K562 (cell line): ENCODE measurements around the gene NET1.

ENCODE experiments used
- CTCF ChIP-seq, 3 experiments: IDR thresholded peaks in 2 of 3; conservative IDR thresholded peaks in 1 of 3; 2 replicates each; pipeline ENCODE4 v1.5.1; 2011 to 2012; ENCODE audit warnings: low read length in 3 of 3, mild to moderate bottlenecking in 3 of 3, control low read depth in 2 of 3, improper control_type of control experiment in 1 of 3, inconsistent platforms in 1 of 3, low read depth in 1 of 3, mixed read lengths in 1 of 3, moderate library complexity in 1 of 3; ENCODE audit not compliant: insufficient read depth in 2 of 3
- KDM1A ChIP-seq, 2 experiments: fragments of 450-650 bp; IDR thresholded peaks; 2 replicates each; pipeline ENCODE4 v1.6.1; 2016; ENCODE audit warnings: mild to moderate bottlenecking in 2 of 2
- MYC ChIP-seq, 2 experiments: fragments of 250-450 bp in 1 of 2; sonication (Bioruptor Pico) in 1 of 2; IDR thresholded peaks; 2 replicates each; pipeline versions ENCODE4 v1.5.1 to v1.6.1; 2012 to 2021; ENCODE audit warnings: low read depth in 2 of 2, borderline replicate concordance in 1 of 2, improper control_type of control experiment in 1 of 2, low read length in 1 of 2, mild to moderate bottlenecking in 1 of 2, moderate library complexity in 1 of 2
- MYNN ChIP-seq, 2 experiments: sonication (generic); formaldehyde crosslinking in 1 of 2; IDR thresholded peaks; 2 replicates each; pipeline versions ENCODE4 v1.5.0 to v1.6.1; 2016 to 2020; ENCODE audit warnings: antibody characterized with exemption in 1 of 2, missing genetic modification reagents in 1 of 2
- NRF1 ChIP-seq, 2 experiments: fragments of 450-650 bp; IDR thresholded peaks in 1 of 2; conservative IDR thresholded peaks in 1 of 2; 2 replicates each; pipeline ENCODE4 v1.6.1; 2014; ENCODE audit warnings: mild to moderate bottlenecking in 2 of 2
- RFX7 ChIP-seq: fragments of 250-450 bp; sonication (Bioruptor Pico); IDR thresholded peaks from 2 replicates; pipeline ENCODE4 v1.5.1; 2021; ENCODE audit warnings: mild to moderate bottlenecking
- SAFB ChIP-seq: fragments of 200-400 bp; formaldehyde crosslinking; IDR thresholded peaks from 2 replicates; pipeline ENCODE4 v1.6.1; 2017; ENCODE audit warnings: low read depth, low read length, borderline replicate concordance
- SRSF7 ChIP-seq: fragments of 200-400 bp; formaldehyde crosslinking; optimal IDR thresholded peaks from 2 replicates; pipeline ENCODE3; 2017; ENCODE audit warnings: mild to moderate bottlenecking, low read depth, low read length
- USF1 ChIP-seq: sonication (generic); formaldehyde crosslinking; IDR thresholded peaks from 2 replicates; pipeline ENCODE4 v1.9.0; 2022; ENCODE audit warnings: mild to moderate bottlenecking, missing genetic modification reagents
- TF ChIP-seq, protein P1 (sequence below): fragments of 450-650 bp; IDR thresholded peaks from 2 replicates; pipeline ENCODE4 v1.6.1; 2016; ENCODE audit warnings: mild to moderate bottlenecking
- TF ChIP-seq, protein P2 (sequence below): fragments of 450-650 bp; IDR thresholded peaks from 2 replicates; pipeline ENCODE4 v1.6.1; 2014; ENCODE audit warnings: low read depth, mild to moderate bottlenecking, moderate library complexity, borderline replicate concordance

- TF ChIP-seq NRF1 (conservative IDR thresholded peaks at IDR 0.05 in 1 of 2, IDR thresholded peaks at IDR 0.05 in 1 of 2) (no peak), MYNN (IDR thresholded peaks at IDR 0.05) (no peak), MYNN (CRISPR knock-in tag; IDR thresholded peaks at IDR 0.05) (no peak), MYC (IDR thresholded peaks at IDR 0.05; ENCODE audit: low read depth, low read length) (no peak), MYC (CRISPR knock-in tag; IDR thresholded peaks at IDR 0.05; ENCODE audit: borderline replicate concordance, low read depth) (no peak), KDM1A (IDR thresholded peaks at IDR 0.05) (no peak), USF1 (no peak), SRSF7 (no peak), CTCF (IDR thresholded peaks at IDR 0.05 in 2 of 3, conservative IDR thresholded peaks at IDR 0.05 in 1 of 3; ENCODE audit: insufficient read depth in 2 of 3, low read depth in 1 of 3, low read length in 3 of 3) (no peak), RFX7 (CRISPR knock-in tag) (no peak), SAFB (no peak)
- TF ChIP-seq, protein P1, sequence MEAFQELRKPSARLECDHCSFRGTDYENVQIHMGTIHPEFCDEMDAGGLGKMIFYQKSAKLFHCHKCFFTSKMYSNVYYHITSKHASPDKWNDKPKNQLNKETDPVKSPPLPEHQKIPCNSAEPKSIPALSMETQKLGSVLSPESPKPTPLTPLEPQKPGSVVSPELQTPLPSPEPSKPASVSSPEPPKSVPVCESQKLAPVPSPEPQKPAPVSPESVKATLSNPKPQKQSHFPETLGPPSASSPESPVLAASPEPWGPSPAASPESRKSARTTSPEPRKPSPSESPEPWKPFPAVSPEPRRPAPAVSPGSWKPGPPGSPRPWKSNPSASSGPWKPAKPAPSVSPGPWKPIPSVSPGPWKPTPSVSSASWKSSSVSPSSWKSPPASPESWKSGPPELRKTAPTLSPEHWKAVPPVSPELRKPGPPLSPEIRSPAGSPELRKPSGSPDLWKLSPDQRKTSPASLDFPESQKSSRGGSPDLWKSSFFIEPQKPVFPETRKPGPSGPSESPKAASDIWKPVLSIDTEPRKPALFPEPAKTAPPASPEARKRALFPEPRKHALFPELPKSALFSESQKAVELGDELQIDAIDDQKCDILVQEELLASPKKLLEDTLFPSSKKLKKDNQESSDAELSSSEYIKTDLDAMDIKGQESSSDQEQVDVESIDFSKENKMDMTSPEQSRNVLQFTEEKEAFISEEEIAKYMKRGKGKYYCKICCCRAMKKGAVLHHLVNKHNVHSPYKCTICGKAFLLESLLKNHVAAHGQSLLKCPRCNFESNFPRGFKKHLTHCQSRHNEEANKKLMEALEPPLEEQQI, result no peak
- TF ChIP-seq, protein P2, sequence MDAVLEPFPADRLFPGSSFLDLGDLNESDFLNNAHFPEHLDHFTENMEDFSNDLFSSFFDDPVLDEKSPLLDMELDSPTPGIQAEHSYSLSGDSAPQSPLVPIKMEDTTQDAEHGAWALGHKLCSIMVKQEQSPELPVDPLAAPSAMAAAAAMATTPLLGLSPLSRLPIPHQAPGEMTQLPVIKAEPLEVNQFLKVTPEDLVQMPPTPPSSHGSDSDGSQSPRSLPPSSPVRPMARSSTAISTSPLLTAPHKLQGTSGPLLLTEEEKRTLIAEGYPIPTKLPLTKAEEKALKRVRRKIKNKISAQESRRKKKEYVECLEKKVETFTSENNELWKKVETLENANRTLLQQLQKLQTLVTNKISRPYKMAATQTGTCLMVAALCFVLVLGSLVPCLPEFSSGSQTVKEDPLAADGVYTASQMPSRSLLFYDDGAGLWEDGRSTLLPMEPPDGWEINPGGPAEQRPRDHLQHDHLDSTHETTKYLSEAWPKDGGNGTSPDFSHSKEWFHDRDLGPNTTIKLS, result no peak
Observed at GRCh38 chr10:5400468-5401240, 11.7 kb upstream of the NET1 start.
